ENCODE data around the gene CCKAR.

GRCh38 chr4:26507286-26507685, 17.0 kb upstream of the CCKAR start:
- TF ChIP-seq CTCF (IDR thresholded peaks at IDR 0.05; ENCODE audit: insufficient read depth, low read depth, low read length) (no peak), EZH2 (IDR thresholded peaks at IDR 0.05; ENCODE audit: insufficient read depth, low read length) (no peak)

All from astrocyte (in vitro differentiated cells and primary cell).